H9 (cell line): Measurements from ENCODE around the gene MED28. TPM values are rescaled to one million over a fixed set of nuclear protein-coding genes. Genes with fewer than 3 reads are reported as not detected.

Experiments used
- DNase-seq: peaks from one replicate; pipeline ENCODE4 v3.0.0-alpha.2; 2017
- H2AFZ ChIP-seq: one replicate; pipeline ENCODE4 v1.6.1; 2013; ENCODE audit warnings: mild to moderate bottlenecking, low read length, control low read depth, moderate library complexity
- H2AK5ac ChIP-seq: 2 replicates; pipeline ENCODE4 v1.6.1; 2013; ENCODE audit warnings: low read length, control low read depth, mixed read lengths; ENCODE audit not compliant: insufficient read length
- H2BK120ac ChIP-seq: one replicate; pipeline ENCODE4 v1.6.1; 2013; ENCODE audit warnings: low read depth, mild to moderate bottlenecking, low read length, control low read depth, inconsistent platforms; ENCODE audit not compliant: poor library complexity, severe bottlenecking
- H2BK12ac ChIP-seq: 2 replicates; pipeline ENCODE4 v1.6.1; 2013; ENCODE audit warnings: low read length, control low read depth, mixed read lengths, low read depth; ENCODE audit not compliant: insufficient read length
- H2BK15ac ChIP-seq: 2 replicates; pipeline ENCODE4 v1.6.1; 2013; ENCODE audit warnings: low read depth, low read length, control low read depth
- H2BK20ac ChIP-seq: one replicate; pipeline ENCODE4 v1.6.1; 2013; ENCODE audit warnings: low read depth, mild to moderate bottlenecking, low read length, control low read depth, inconsistent platforms; ENCODE audit not compliant: poor library complexity, severe bottlenecking
- H2BK5ac ChIP-seq: 2 replicates; pipeline ENCODE4 v1.6.1; 2013; ENCODE audit warnings: low read length, control low read depth, mixed read lengths; ENCODE audit not compliant: insufficient read length
- H3K14ac ChIP-seq: 2 replicates; pipeline ENCODE4 v1.6.1; 2013; ENCODE audit warnings: low read length, control low read depth; ENCODE audit not compliant: insufficient read depth
- H3K18ac ChIP-seq: 2 replicates; pipeline ENCODE4 v1.6.1; 2013; ENCODE audit warnings: low read depth, mild to moderate bottlenecking, mixed read lengths, low read length, control low read depth; ENCODE audit not compliant: insufficient read length
- H3K23ac ChIP-seq: 2 replicates; pipeline ENCODE4 v1.6.1; 2013; ENCODE audit warnings: low read length, control low read depth, mixed read lengths, low read depth; ENCODE audit not compliant: insufficient read length
- H3K23me2 ChIP-seq: 2 replicates; pipeline ENCODE4 v1.6.1; 2013; ENCODE audit warnings: low read depth, mild to moderate bottlenecking, mixed read lengths, low read length, control low read depth; ENCODE audit not compliant: insufficient read length, poor library complexity, severe bottlenecking
- H3K27ac ChIP-seq: 2 replicates; pipeline ENCODE4 v1.5.1; 2013; ENCODE audit warnings: low read length, control low read depth, mixed read lengths, low read depth; ENCODE audit not compliant: insufficient read length
- H3K27me3 ChIP-seq: 2 replicates; pipeline ENCODE4 v1.6.1; 2013; ENCODE audit warnings: low read length, control low read depth, inconsistent platforms; ENCODE audit not compliant: insufficient read depth
- H3K4ac ChIP-seq: 2 replicates; pipeline ENCODE4 v1.6.1; 2013; ENCODE audit warnings: low read depth, mild to moderate bottlenecking, control low read depth, inconsistent platforms, low read length, moderate library complexity
- H3K4me1 ChIP-seq: 2 replicates; pipeline ENCODE4 v1.6.1; 2013; ENCODE audit warnings: low read length, control low read depth, inconsistent platforms; ENCODE audit not compliant: insufficient read depth
- H3K4me2 ChIP-seq: 2 replicates; pipeline ENCODE4 v1.6.1; 2013; ENCODE audit warnings: low read length, control low read depth, mixed read lengths; ENCODE audit not compliant: insufficient read length, insufficient read depth
- H3K56ac ChIP-seq: 2 replicates; pipeline ENCODE4 v1.6.1; 2013; ENCODE audit warnings: low read depth, mild to moderate bottlenecking, mixed read lengths, low read length, control low read depth; ENCODE audit not compliant: insufficient read length
- H3K79me1 ChIP-seq: 2 replicates; pipeline ENCODE4 v1.6.1; 2013; ENCODE audit warnings: low read depth, mild to moderate bottlenecking, moderate library complexity, low read length, control low read depth, inconsistent platforms; ENCODE audit not compliant: insufficient read depth, poor library complexity, severe bottlenecking
- H3K79me2 ChIP-seq: 2 replicates; pipeline ENCODE4 v1.6.1; 2013; ENCODE audit warnings: low read length, control low read depth, inconsistent platforms; ENCODE audit not compliant: insufficient read depth
- H3K9ac ChIP-seq: 2 replicates; pipeline ENCODE4 v1.6.1; 2013; ENCODE audit warnings: low read length, control low read depth, mixed read lengths; ENCODE audit not compliant: insufficient read length; ENCODE audit errors: extremely low read depth
- H3K9me3 ChIP-seq: one replicate; pipeline ENCODE4 v1.6.1; 2013; ENCODE audit warnings: low read depth, low read length, inconsistent platforms; ENCODE audit not compliant: control insufficient read depth
- H3T11ph ChIP-seq: one replicate; pipeline ENCODE4 v1.6.1; 2013; ENCODE audit warnings: mild to moderate bottlenecking, low read length, control low read depth, inconsistent platforms
- H4K20me1 ChIP-seq: one replicate; pipeline ENCODE4 v1.6.1; 2013; ENCODE audit not compliant: control insufficient read depth, insufficient read length, insufficient read depth
- H4K5ac ChIP-seq: 2 replicates; pipeline ENCODE4 v1.6.1; 2013; ENCODE audit warnings: low read depth, mild to moderate bottlenecking, mixed read lengths, low read length, control low read depth; ENCODE audit not compliant: insufficient read length
- H4K8ac ChIP-seq: replicated peaks from 2 replicates; pipeline ENCODE4 v1.6.1; 2013; ENCODE audit warnings: low read length, control low read depth, mixed read lengths, low read depth; ENCODE audit not compliant: insufficient read length
- H4K91ac ChIP-seq: 2 replicates; pipeline ENCODE4 v1.6.1; 2013; ENCODE audit warnings: low read depth, mild to moderate bottlenecking, moderate library complexity, mixed read lengths, low read length, control low read depth; ENCODE audit not compliant: insufficient read length
- H3K27ac Mint-ChIP-seq, 3 experiments: 2 replicates in 2 of 3; 3 replicates in 1 of 3; pipeline ENCODE4 v1.8.0; 2020 to 2021; ENCODE audit warnings: mixed read lengths in 3 of 3, mild to moderate bottlenecking in 1 of 3, moderate library complexity in 1 of 3
- H3K27me3 Mint-ChIP-seq: 2 replicates; pipeline ENCODE4 v1.8.0; 2021; ENCODE audit warnings: low read depth, mild to moderate bottlenecking, moderate library complexity, mixed read lengths
- H3K36me3 Mint-ChIP-seq, 3 experiments: 2 replicates in 2 of 3; 3 replicates in 1 of 3; pipeline ENCODE4 v1.8.0; 2020 to 2021; ENCODE audit warnings: low read depth in 3 of 3, mixed read lengths in 3 of 3; ENCODE audit not compliant: insufficient read depth in 1 of 3
- H3K4me1 Mint-ChIP-seq, 2 experiments: 2 replicates each; pipeline ENCODE4 v1.8.0; 2020; ENCODE audit warnings: mixed read lengths in 2 of 2
- H3K4me3 Mint-ChIP-seq, 2 experiments: 2 replicates in 1 of 2; 3 replicates in 1 of 2; pipeline ENCODE4 v1.8.0; 2020 to 2021; ENCODE audit warnings: mild to moderate bottlenecking in 2 of 2, mixed read lengths in 2 of 2, moderate library complexity in 1 of 2
- H3K9me3 Mint-ChIP-seq, 2 experiments: 2 replicates in 1 of 2; 3 replicates in 1 of 2; pipeline ENCODE4 v1.8.0; 2020; ENCODE audit warnings: mild to moderate bottlenecking in 2 of 2, mixed read lengths in 2 of 2, moderate library complexity in 1 of 2
- CTCF ChIP-seq: fragments of 200-600 bp; sonication (generic); conservative IDR thresholded peaks from 3 replicates; pipeline ENCODE4 v1.8.0; 2021; ENCODE audit warnings: antibody characterized with exemption, mild to moderate bottlenecking
- WGBS: extraction: QIAGEN DNeasy Blood & Tissue Kit; methylation state at CpG from one replicate; pipeline ENCODE4 v1.1.7; 2013; ENCODE audit warnings: missing lambda C conversion rate, low lambda C conversion rate, mixed read lengths; ENCODE audit not compliant: insufficient read length; ENCODE audit errors: extremely low coverage; 5-methylcytosine and 5-hydroxymethylcytosine counted together
- total RNA-seq: library from RNA; stranded (reverse); gene quantifications from 2 replicates; pipeline ENCODE4 v1.2.1, GENCODE V29; 2021

The MED28 gene
- total RNA-seq, 1 experiment from 2014 or later = 90.4 TPM

GRCh38 chr4:17580969-17581368 is 33.5 kb upstream of the MED28 start:
- Histone ChIP-seq H4K5ac (no peak overlapping the region), H2BK15ac (no peak overlapping the region), H2BK120ac (no peak overlapping the region), H4K8ac (no peak overlapping the region), H3K79me1 (no peaks in the 10 kb centered on the region), H3T11ph (no peak overlapping the region), H2BK20ac (no peak overlapping the region), H2AFZ (no peak overlapping the region), H2BK5ac (no peak overlapping the region), H3K18ac (no peak overlapping the region), H4K20me1 (no peaks in the 10 kb centered on the region), H3K27ac (no peak overlapping the region), H3K14ac (no peak overlapping the region), H2AK5ac (no peak overlapping the region), H3K4me1 (no peaks in the 10 kb centered on the region; the same call in 1 of the 2 replicates), H3K79me2 (no peaks in the 10 kb centered on the region), H3K4ac (no peak overlapping the region), H2BK12ac (no peak overlapping the region), H3K4me2 (no peak overlapping the region), H4K91ac (no peak overlapping the region), H3K27me3 (no peaks in the 10 kb centered on the region; the same call in 1 of the 2 replicates), H3K56ac (no peak overlapping the region), H3K9me3 (no peaks in the 10 kb centered on the region), H3K23ac (no peak overlapping the region), H3K23me2 (peaks cover 9% of the 10 kb centered on the region), H3K9ac (no peak overlapping the region)
- no peak for DNase-seq
- H3K27me3 Mint-ChIP-seq = peaks cover 6% of the 10 kb centered on the region; the same call in 1 of the 2 replicates
- no peaks in the 10 kb centered on the region for H3K9me3 Mint-ChIP-seq
- WGBS = no CpG with 5 or more reads among the region's 7 CpGs
- peaks cover 29 to 32% of the 10 kb centered on the region in 2 experiments for H3K4me1 Mint-ChIP-seq
- no peak overlapping the region for H3K27ac Mint-ChIP-seq
- peaks cover 23 to 62% (median 44%) of the 10 kb centered on the region in 3 experiments for H3K36me3 Mint-ChIP-seq
- no peak overlapping the region for H3K4me3 Mint-ChIP-seq
- no peak for TF ChIP-seq CTCF
